GM23338 (cell line): Measurements from ENCODE around the gene SAMD4A.

Experiments
- CREB1 ChIP-seq: fragments of 250-450 bp; sonication (Bioruptor Pico); IDR thresholded peaks from 2 replicates; pipeline ENCODE4 v1.5.0; 2020; ENCODE audit warnings: low read depth, mild to moderate bottlenecking, moderate library complexity
- CTCF ChIP-seq, 2 experiments: fragments of 200-600 bp in 1 of 2; sonication (generic) in 1 of 2; conservative IDR thresholded peaks; 2 replicates each; pipeline versions ENCODE4 v1.5.1 to v1.6.1; 2016 to 2017; ENCODE audit warnings: antibody characterized with exemption in 2 of 2, low read depth in 2 of 2, mild to moderate bottlenecking in 2 of 2, moderate library complexity in 1 of 2
- EZH2 ChIP-seq: fragments of 200-600 bp; sonication (generic); IDR thresholded peaks from one replicate; pipeline ENCODE4 v1.8.0; 2017; ENCODE audit warnings: antibody characterized with exemption, mild to moderate bottlenecking, low read depth; ENCODE audit not compliant: unreplicated experiment
- EZH2phosphoT487 ChIP-seq: fragments of 200-600 bp; sonication (generic); IDR thresholded peaks from one replicate; pipeline ENCODE4 v1.8.1; 2018; ENCODE audit warnings: antibody characterized with exemption; ENCODE audit not compliant: unreplicated experiment
- JUNB ChIP-seq: IDR thresholded peaks from one replicate; pipeline ENCODE4 v1.6.1; 2016; ENCODE audit warnings: antibody characterized with exemption; ENCODE audit not compliant: unreplicated experiment
- NANOG ChIP-seq: IDR thresholded peaks from 2 replicates; pipeline ENCODE4 v1.6.1; 2016; ENCODE audit warnings: antibody characterized with exemption, borderline replicate concordance
- POLR2AphosphoS5 ChIP-seq: IDR thresholded peaks from 2 replicates; pipeline ENCODE4 v1.6.1; 2016; ENCODE audit warnings: antibody characterized with exemption, low read depth
- STAT1 ChIP-seq: IDR thresholded peaks from one replicate; pipeline ENCODE4 v1.6.1; 2016; ENCODE audit warnings: antibody characterized with exemption; ENCODE audit not compliant: unreplicated experiment
- ZNF114 ChIP-seq: fragments of 250-450 bp; sonication (Bioruptor Pico); IDR thresholded peaks from 2 replicates; pipeline ENCODE4 v1.5.0; 2020; ENCODE audit warnings: mild to moderate bottlenecking, moderate library complexity
- ZNF331 ChIP-seq: fragments of 250-450 bp; sonication (Bioruptor Pico); IDR thresholded peaks from 2 replicates; pipeline ENCODE4 v1.5.0; 2020; ENCODE audit warnings: low read depth, mild to moderate bottlenecking, moderate library complexity
- ZNF462 ChIP-seq: fragments of 250-450 bp; sonication (Bioruptor Pico); IDR thresholded peaks from 2 replicates; pipeline ENCODE4 v1.5.0; 2020; ENCODE audit warnings: mild to moderate bottlenecking, moderate library complexity
- TF ChIP-seq, protein P1 (sequence below): IDR thresholded peaks from one replicate; pipeline ENCODE4 v1.6.1; 2018; ENCODE audit warnings: antibody characterized with exemption; ENCODE audit not compliant: unreplicated experiment
- TF ChIP-seq, protein P2 (sequence below): IDR thresholded peaks from 2 replicates; pipeline ENCODE4 v1.6.1; 2016; ENCODE audit warnings: antibody characterized with exemption

DNA sequence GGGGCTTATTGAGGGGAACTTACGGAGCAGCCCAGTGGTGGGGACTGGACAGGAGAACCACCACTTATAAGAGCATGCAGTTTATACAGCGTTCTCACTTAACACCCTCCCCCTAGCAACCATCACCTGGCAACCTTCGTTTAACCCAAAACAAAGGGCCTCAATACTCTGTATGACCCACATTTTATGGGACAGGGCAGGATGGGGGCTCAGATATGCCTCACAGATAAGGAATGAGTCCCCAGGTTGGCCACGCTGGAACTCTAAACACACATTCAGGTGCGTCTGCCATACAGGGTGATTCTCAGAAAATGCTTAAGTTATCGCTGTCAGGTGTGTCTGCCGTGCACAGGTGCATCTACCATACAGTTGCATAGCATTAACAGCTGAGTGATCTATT is 236.5 kb downstream of the SAMD4A start:
- TF ChIP-seq CTCF (conservative IDR thresholded peaks at IDR 0.05; ENCODE audit: low read depth in 2 of 2) (no peak), EZH2phosphoT487 (no peak), EZH2 (no peak), POLR2AphosphoS5 (no peak), ZNF331 (no peak), CREB1 (CRISPR knock-in tag) (no peak), STAT1 (no peak), JUNB (no peak), ZNF462 (no peak), ZNF114 (CRISPR knock-in tag) (no peak), NANOG (no peak)
- TF ChIP-seq, protein P1, sequence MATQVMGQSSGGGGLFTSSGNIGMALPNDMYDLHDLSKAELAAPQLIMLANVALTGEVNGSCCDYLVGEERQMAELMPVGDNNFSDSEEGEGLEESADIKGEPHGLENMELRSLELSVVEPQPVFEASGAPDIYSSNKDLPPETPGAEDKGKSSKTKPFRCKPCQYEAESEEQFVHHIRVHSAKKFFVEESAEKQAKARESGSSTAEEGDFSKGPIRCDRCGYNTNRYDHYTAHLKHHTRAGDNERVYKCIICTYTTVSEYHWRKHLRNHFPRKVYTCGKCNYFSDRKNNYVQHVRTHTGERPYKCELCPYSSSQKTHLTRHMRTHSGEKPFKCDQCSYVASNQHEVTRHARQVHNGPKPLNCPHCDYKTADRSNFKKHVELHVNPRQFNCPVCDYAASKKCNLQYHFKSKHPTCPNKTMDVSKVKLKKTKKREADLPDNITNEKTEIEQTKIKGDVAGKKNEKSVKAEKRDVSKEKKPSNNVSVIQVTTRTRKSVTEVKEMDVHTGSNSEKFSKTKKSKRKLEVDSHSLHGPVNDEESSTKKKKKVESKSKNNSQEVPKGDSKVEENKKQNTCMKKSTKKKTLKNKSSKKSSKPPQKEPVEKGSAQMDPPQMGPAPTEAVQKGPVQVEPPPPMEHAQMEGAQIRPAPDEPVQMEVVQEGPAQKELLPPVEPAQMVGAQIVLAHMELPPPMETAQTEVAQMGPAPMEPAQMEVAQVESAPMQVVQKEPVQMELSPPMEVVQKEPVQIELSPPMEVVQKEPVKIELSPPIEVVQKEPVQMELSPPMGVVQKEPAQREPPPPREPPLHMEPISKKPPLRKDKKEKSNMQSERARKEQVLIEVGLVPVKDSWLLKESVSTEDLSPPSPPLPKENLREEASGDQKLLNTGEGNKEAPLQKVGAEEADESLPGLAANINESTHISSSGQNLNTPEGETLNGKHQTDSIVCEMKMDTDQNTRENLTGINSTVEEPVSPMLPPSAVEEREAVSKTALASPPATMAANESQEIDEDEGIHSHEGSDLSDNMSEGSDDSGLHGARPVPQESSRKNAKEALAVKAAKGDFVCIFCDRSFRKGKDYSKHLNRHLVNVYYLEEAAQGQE: no peak
- TF ChIP-seq, protein P2, sequence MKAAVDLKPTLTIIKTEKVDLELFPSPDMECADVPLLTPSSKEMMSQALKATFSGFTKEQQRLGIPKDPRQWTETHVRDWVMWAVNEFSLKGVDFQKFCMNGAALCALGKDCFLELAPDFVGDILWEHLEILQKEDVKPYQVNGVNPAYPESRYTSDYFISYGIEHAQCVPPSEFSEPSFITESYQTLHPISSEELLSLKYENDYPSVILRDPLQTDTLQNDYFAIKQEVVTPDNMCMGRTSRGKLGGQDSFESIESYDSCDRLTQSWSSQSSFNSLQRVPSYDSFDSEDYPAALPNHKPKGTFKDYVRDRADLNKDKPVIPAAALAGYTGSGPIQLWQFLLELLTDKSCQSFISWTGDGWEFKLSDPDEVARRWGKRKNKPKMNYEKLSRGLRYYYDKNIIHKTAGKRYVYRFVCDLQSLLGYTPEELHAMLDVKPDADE: no peak
